Fibroblast of lung (primary cell): ENCODE measurements around the gene CCDC88C. TPM values are rescaled to one million over a fixed set of nuclear protein-coding genes. Genes with fewer than 3 reads are reported as not detected.
A peak's percentile ranks its signal among the peaks of the same experiment; 100 is the strongest.

ENCODE experiments used
- DNase-seq, 2 donors: peaks; one replicate each; pipeline versions ENCODE4 v3.0.0 to v3.0.0-alpha.2; 2010; ENCODE audit warnings: low read depth in 2 of 2
- H2AFZ ChIP-seq: 2 replicates; pipeline ENCODE4 v1.5.1; 2012; ENCODE audit warnings: low read length, control low read depth, inconsistent platforms
- H3K27ac ChIP-seq: 2 replicates; pipeline ENCODE4 v1.5.1; 2011; ENCODE audit warnings: low read length, control low read depth; ENCODE audit not compliant: insufficient read depth
- H3K27me3 ChIP-seq: 2 replicates; pipeline ENCODE4 v1.5.1; 2011; ENCODE audit warnings: mild to moderate bottlenecking, low read length; ENCODE audit not compliant: control insufficient read depth, insufficient read depth
- H3K36me3 ChIP-seq: 2 replicates; pipeline ENCODE4 v1.5.1; 2011; ENCODE audit warnings: low read length; ENCODE audit not compliant: control insufficient read depth, insufficient read depth
- H3K4me1 ChIP-seq: 2 replicates; pipeline ENCODE4 v1.5.1; 2011; ENCODE audit warnings: low read length; ENCODE audit not compliant: control insufficient read depth, insufficient read depth; ENCODE audit errors: extremely low read depth
- H3K4me2 ChIP-seq: 2 replicates; pipeline ENCODE4 v1.5.1; 2011; ENCODE audit warnings: low read length, control low read depth; ENCODE audit not compliant: insufficient read depth; ENCODE audit errors: extremely low read depth
- H3K4me3 ChIP-seq, 4 experiments: fragments of 200-600 bp in 1 of 4; sonication (generic) in 1 of 4; replicated peaks in 1 of 4; 2 replicates each; pipeline ENCODE4 v1.5.1; 2011 to 2016; ENCODE audit warnings: low read length in 4 of 4, low read depth in 3 of 4, mild to moderate bottlenecking in 3 of 4, control low read depth in 2 of 4, inconsistent platforms in 1 of 4, mixed read lengths in 1 of 4; ENCODE audit not compliant: insufficient read depth in 1 of 4; ENCODE audit errors: control extremely low read depth in 1 of 4
- H3K79me2 ChIP-seq: 2 replicates; pipeline ENCODE4 v1.5.1; 2012; ENCODE audit warnings: mild to moderate bottlenecking, low read length, inconsistent platforms; ENCODE audit not compliant: control insufficient read depth, insufficient read depth
- H3K9ac ChIP-seq: 2 replicates; pipeline ENCODE4 v1.5.1; 2011; ENCODE audit warnings: mild to moderate bottlenecking, low read length, control low read depth; ENCODE audit not compliant: insufficient read depth
- H3K9me3 ChIP-seq: 2 replicates; pipeline ENCODE4 v1.5.1; 2012; ENCODE audit warnings: low read depth, low read length; ENCODE audit not compliant: control insufficient read depth, insufficient read depth
- H4K20me1 ChIP-seq: 2 replicates; pipeline ENCODE4 v1.5.1; 2011; ENCODE audit warnings: low read length; ENCODE audit not compliant: control insufficient read depth, insufficient read depth; ENCODE audit errors: extremely low read depth
- CTCF ChIP-seq, 2 donors: IDR thresholded peaks in 1 of 2; conservative IDR thresholded peaks in 1 of 2; 1 replicate in 1 of 2; 2 replicates in 1 of 2; pipeline ENCODE4 v1.5.1; 2011 to 2012; ENCODE audit warnings: low read length in 2 of 2, control low read depth in 1 of 2, inconsistent platforms in 1 of 2, low read depth in 1 of 2, mild to moderate bottlenecking in 1 of 2
- EZH2 ChIP-seq: IDR thresholded peaks from 2 replicates; pipeline ENCODE4 v1.5.1; 2012; ENCODE audit warnings: low read length, control low read depth, mild to moderate bottlenecking; ENCODE audit errors: missing control alignments
- polyA plus RNA-seq, 2 donors: library from polyadenylated mRNA; depleted of rRNA in 1 of 2; stranded (reverse) in 1 of 2; unstranded in 1 of 2; fragments of >200 nt; gene quantifications; 2 replicates each; pipeline ENCODE4 v1.2.1, GENCODE V29; 2011 to 2012; ENCODE audit warnings: missing spikeins in 1 of 2
- total RNA-seq: library from RNA; depleted of rRNA; stranded (reverse); fragments of >200 nt; gene quantifications from 2 replicates; pipeline ENCODE4 v1.2.1, GENCODE V29; 2014

CCDC88C gene
- total and polyA plus RNA-seq, 2 donors (not counting 1 experiment from before 2014, with no cell fraction given): 0.02 to 0.17 TPM

GRCh38 chr14:91418387-91419043 is 895 bp upstream of the CCDC88C start:
- Histone ChIP-seq H3K9ac (no peak overlapping the region), H3K36me3 (no peaks in the 10 kb centered on the region), H3K4me1 (no peaks in the 10 kb centered on the region), H3K27me3 (peaks cover 13% of the 10 kb centered on the region), H3K27ac (no peak overlapping the region), H3K4me3 (peak overlapping the region in 2 of 4 experiments; percentile 20 to 31), H3K9me3 (no peaks in the 10 kb centered on the region), H3K79me2 (no peaks in the 10 kb centered on the region), H3K4me2 (peak overlapping the region; percentile 34), H4K20me1 (no peaks in the 10 kb centered on the region), H2AFZ (no peak overlapping the region)
- peak; percentile 31 to 48 for DNase-seq
- peak; percentile 41 for TF ChIP-seq EZH2
- TF ChIP-seq CTCF (conservative IDR thresholded peaks at IDR 0.05 in 1 of 2, IDR thresholded peaks at IDR 0.05 in 1 of 2; ENCODE audit: low read depth in 1 of 2, low read length in 2 of 2): peak; percentile 98 to 99

- H3K79me2 ChIP-seq: no peaks in the 10 kb centered on the region
- no peak overlapping the region for H2AFZ ChIP-seq
- no peak overlapping the region for H3K27ac ChIP-seq
These were observed 365 bp upstream of the CCDC88C start for GRCh38 chr14:91417983-91418386.

GRCh38 chr14:91416744-91417119 is 888 bp downstream of the CCDC88C start:
- Histone ChIP-seq H3K4me2 (no peak overlapping the region), H3K4me3 (no peak overlapping the region)

More at GRCh38 chr14:91417983-91418386, 365 bp upstream of the CCDC88C start:
- Histone ChIP-seq H3K4me3 (peak overlapping the region in 2 of 4 experiments; percentile 4 to 6), H3K9me3 (no peaks in the 10 kb centered on the region), H4K20me1 (no peaks in the 10 kb centered on the region), H3K36me3 (no peaks in the 10 kb centered on the region), H3K27me3 (peaks cover 13% of the 10 kb centered on the region), H3K4me1 (no peaks in the 10 kb centered on the region), H3K9ac (no peak overlapping the region), H3K4me2 (peak overlapping the region; percentile 25)
- DNase-seq: no peak
- TF ChIP-seq EZH2 (peak; percentile 60), CTCF (conservative IDR thresholded peaks at IDR 0.05 in 1 of 2, IDR thresholded peaks at IDR 0.05 in 1 of 2; ENCODE audit: low read depth in 1 of 2, low read length in 2 of 2) (no peak)

More at GRCh38 chr14:91416744-91417119, 888 bp downstream of the CCDC88C start:
- no peak overlapping the region for H3K9ac ChIP-seq
- no peak overlapping the region for H3K27ac ChIP-seq
- H4K20me1 ChIP-seq: no peaks in the 10 kb centered on the region
- no peaks in the 10 kb centered on the region for H3K36me3 ChIP-seq
- no peak overlapping the region for H2AFZ ChIP-seq
- no peaks in the 10 kb centered on the region for H3K79me2 ChIP-seq
- no peaks in the 10 kb centered on the region for H3K4me1 ChIP-seq
- TF ChIP-seq EZH2 (no peak), CTCF (conservative IDR thresholded peaks at IDR 0.05 in 1 of 2, IDR thresholded peaks at IDR 0.05 in 1 of 2; ENCODE audit: low read depth in 1 of 2, low read length in 2 of 2) (no peak)
- DNase-seq: no peak
- H3K27me3 ChIP-seq: peaks cover 13% of the 10 kb centered on the region
- no peaks in the 10 kb centered on the region for H3K9me3 ChIP-seq
